NCI-H2029 treated with DMSO at 0.1 percent for 48 hours (cell line): ENCODE data around the gene TSPAN11.
A peak's percentile ranks its signal among the peaks of the same experiment; 100 is the strongest.

Experiments
- DNase-seq: peaks from one replicate; lab custom pipeline; 2025; lab: John Stamatoyannopoulos, UW

Gene TSPAN11

GRCh38 chr12:30911207-30911606, 15.3 kb upstream of the TSPAN11 start:
- DNase-seq = no peak

- no peak for DNase-seq
These were observed 13.2 kb upstream of the TSPAN11 start for GRCh38 chr12:30913323-30913722.

GRCh38 chr12:30914986-30915591, 11.5 kb upstream of the TSPAN11 start:
- no peak for DNase-seq

GRCh38 chr12:30923057-30923456, 3.5 kb upstream of the TSPAN11 start:
- no peak for DNase-seq

- DNase-seq = no peak
These were observed 823 bp upstream of the TSPAN11 start for GRCh38 chr12:30925607-30926242.

GRCh38 chr12:30927222-30927611, 669 bp downstream of the TSPAN11 start:
- no peak for DNase-seq

GRCh38 chr12:30928356-30929244, 2.1 kb downstream of the TSPAN11 start:
- peak; percentile 60 for DNase-seq

GRCh38 chr12:30930238-30930637, 3.7 kb downstream of the TSPAN11 start:
- peak; percentile 48 for DNase-seq

GRCh38 chr12:30930641-30931040, 4.1 kb downstream of the TSPAN11 start:
- DNase-seq = no peak

- DNase-seq = no peak
These were observed 6.3 kb downstream of the TSPAN11 start for GRCh38 chr12:30932881-30933280.

- DNase-seq = no peak
These were observed 8.3 kb downstream of the TSPAN11 start for GRCh38 chr12:30934811-30935210.

- no peak for DNase-seq
These were observed 9.5 kb downstream of the TSPAN11 start for GRCh38 chr12:30936036-30936435.

- peak; percentile 67 for DNase-seq
These were observed 12.7 kb downstream of the TSPAN11 start for GRCh38 chr12:30939234-30939633.

GRCh38 chr12:30942486-30942885, 15.9 kb downstream of the TSPAN11 start:
- DNase-seq = no peak

GRCh38 chr12:30942936-30943335, 16.4 kb downstream of the TSPAN11 start:
- no peak for DNase-seq

- no peak for DNase-seq
These were observed 19.1 kb downstream of the TSPAN11 start for GRCh38 chr12:30945443-30946164.

GRCh38 chr12:30952015-30952414, 25.5 kb downstream of the TSPAN11 start:
- no peak for DNase-seq

- no peak for DNase-seq
These were observed 26.7 kb downstream of the TSPAN11 start for GRCh38 chr12:30953257-30953656.

- DNase-seq = no peak
These were observed 27.6 kb downstream of the TSPAN11 start for GRCh38 chr12:30953951-30954751.

GRCh38 chr12:30955214-30955613, 28.7 kb downstream of the TSPAN11 start:
- DNase-seq = no peak

GRCh38 chr12:30959110-30959710, 32.7 kb downstream of the TSPAN11 start:
- DNase-seq = no peak
